SK-N-SH (cell line): ENCODE data around the gene C1QBP. TPM values are rescaled to one million over a fixed set of nuclear protein-coding genes. Genes with fewer than 3 reads are reported as not detected.

Experiments used
- CTCF ChIA-PET: fragments of 300-600, 350-600 bp; formaldehyde crosslinking; extraction: SDS; loops from one replicate; lab custom pipeline; 2021; lab: Yijun Ruan, JAX
- POLR2A ChIA-PET: fragments of 350-600 bp; sonication (Branson Sonifier 250); formaldehyde crosslinking; extraction: SDS; loops from one replicate; lab custom pipeline; 2020; ENCODE audit warnings: antibody characterized with exemption, inconsistent platforms; lab: Yijun Ruan, JAX
- DNase-seq: peaks from one replicate; pipeline ENCODE4 v3.0.0; 2012
- H2AFZ ChIP-seq: fragments of 200-600 bp; sonication (generic); 2 replicates; pipeline ENCODE4 v1.8.1; 2016; ENCODE audit warnings: antibody characterized with exemption, mild to moderate bottlenecking, low read depth
- H3F3A ChIP-seq: fragments of 200-600 bp; sonication (generic); replicated peaks from 2 replicates; pipeline ENCODE3; 2016; ENCODE audit warnings: antibody characterized with exemption, mild to moderate bottlenecking; ENCODE audit not compliant: insufficient read depth
- H3K27ac ChIP-seq, 2 experiments: fragments of 200-500 bp in 1 of 2; fragments of 200-600 bp in 1 of 2; sonication (Bioruptor generic) in 1 of 2; sonication (generic), shearing (Covaris generic) in 1 of 2; 2 replicates each; pipeline versions ENCODE4 v1.5.1 to v1.6.1; 2014 to 2016; ENCODE audit warnings: low read depth in 2 of 2, inconsistent platforms in 1 of 2, low read length in 1 of 2, mild to moderate bottlenecking in 1 of 2, mixed read lengths in 1 of 2
- H3K27me3 ChIP-seq: fragments of 200-600 bp; sonication (generic), shearing (Covaris generic); 2 replicates; pipeline ENCODE4 v1.6.1; 2016; ENCODE audit warnings: mixed run types; ENCODE audit not compliant: insufficient read depth
- H3K36me3 ChIP-seq, 2 experiments: fragments of 200-500 bp in 1 of 2; fragments of 200-600 bp in 1 of 2; sonication (Bioruptor generic) in 1 of 2; sonication (generic) in 1 of 2; replicated peaks in 1 of 2; 2 replicates each; pipeline versions ENCODE3 to v1.5.1; 2014 to 2016; ENCODE audit warnings: low read length in 1 of 2, mild to moderate bottlenecking in 1 of 2; ENCODE audit not compliant: insufficient read depth in 2 of 2, control insufficient read depth in 1 of 2
- H3K4me1 ChIP-seq, 2 experiments: fragments of 200-500 bp in 1 of 2; fragments of 200-600 bp in 1 of 2; sonication (Bioruptor generic) in 1 of 2; sonication (generic), shearing (Covaris generic) in 1 of 2; 2 replicates each; pipeline versions ENCODE4 v1.5.1 to v1.6.1; 2014 to 2016; ENCODE audit warnings: low read depth in 1 of 2, low read length in 1 of 2, mixed run types in 1 of 2; ENCODE audit not compliant: insufficient read depth in 2 of 2, control insufficient read depth in 1 of 2
- H3K4me2 ChIP-seq: fragments of 200-600 bp; sonication (generic), shearing (Covaris generic); 2 replicates; pipeline ENCODE4 v1.6.1; 2017; ENCODE audit warnings: mixed run types
- H3K4me3 ChIP-seq, 2 experiments: fragments of 200-500 bp in 1 of 2; fragments of 200-600 bp in 1 of 2; sonication (Bioruptor generic) in 1 of 2; sonication (generic), shearing (Covaris generic) in 1 of 2; 2 replicates each; pipeline versions ENCODE4 v1.5.1 to v1.8.1; 2014 to 2016; ENCODE audit warnings: low read depth in 2 of 2, inconsistent platforms in 1 of 2, low read length in 1 of 2, mild to moderate bottlenecking in 1 of 2, mixed read lengths in 1 of 2, moderate library complexity in 1 of 2
- H3K79me2 ChIP-seq: fragments of 200-600 bp; sonication (generic); 2 replicates; pipeline ENCODE4 v1.8.1; 2017; ENCODE audit warnings: mild to moderate bottlenecking; ENCODE audit not compliant: insufficient read depth
- H3K9ac ChIP-seq: fragments of 200-600 bp; sonication (generic); 2 replicates; pipeline ENCODE4 v1.6.1; 2017; ENCODE audit warnings: mixed run types
- H3K9me2 ChIP-seq: fragments of 200-600 bp; sonication (generic); 2 replicates; pipeline ENCODE4 v1.6.1; 2017; ENCODE audit warnings: mixed run types
- H3K9me3 ChIP-seq: fragments of 200-600 bp; sonication (generic); 2 replicates; pipeline ENCODE4 v1.6.1; 2017; ENCODE audit warnings: mixed run types, mild to moderate bottlenecking, moderate library complexity
- H4K20me1 ChIP-seq: fragments of 200-600 bp; sonication (generic); 2 replicates; pipeline ENCODE4 v1.6.1; 2017; ENCODE audit warnings: mild to moderate bottlenecking, mixed run types; ENCODE audit not compliant: insufficient read depth
- ELF1 ChIP-seq: IDR thresholded peaks from 2 replicates; pipeline ENCODE4 v1.4.0; 2012
- EZH2phosphoT487 ChIP-seq: fragments of 200-600 bp; sonication (generic); IDR thresholded peaks from 2 replicates; pipeline ENCODE4 v1.6.1; 2017; ENCODE audit warnings: low read depth, mixed run types, mild to moderate bottlenecking, antibody characterized with exemption, moderate library complexity, borderline replicate concordance
- FOSL2 ChIP-seq: IDR thresholded peaks from 2 replicates; pipeline ENCODE4 v1.4.0; 2012; ENCODE audit warnings: low read depth, mild to moderate bottlenecking, moderate library complexity, borderline replicate concordance
- GATA2 ChIP-seq: sonication (generic); formaldehyde crosslinking; IDR thresholded peaks from 2 replicates; pipeline ENCODE4 v1.5.0; 2020; ENCODE audit warnings: mild to moderate bottlenecking, missing genetic modification reagents
- JUND ChIP-seq: IDR thresholded peaks from 2 replicates; pipeline ENCODE4 v1.4.0; 2012
- MEF2A ChIP-seq: IDR thresholded peaks from 2 replicates; pipeline ENCODE4 v1.4.0; 2012; ENCODE audit warnings: low read depth, borderline replicate concordance
- NRF1 ChIP-seq: IDR thresholded peaks from 2 replicates; pipeline ENCODE4 v1.6.1; 2012; ENCODE audit warnings: low read depth, mild to moderate bottlenecking, low read length
- POLR2AphosphoS5 ChIP-seq: IDR thresholded peaks from 2 replicates; pipeline ENCODE4 v1.6.1; 2012; ENCODE audit warnings: low read depth, low read length
- RCOR1 ChIP-seq: fragments of 150-350 bp; IDR thresholded peaks from 2 replicates; pipeline ENCODE4 v1.6.1; 2017; ENCODE audit warnings: antibody characterized with exemption, low read length
- RFX5 ChIP-seq: IDR thresholded peaks from 2 replicates; pipeline ENCODE4 v1.6.1; 2012; ENCODE audit warnings: mild to moderate bottlenecking, improper control_type of control experiment, low read length
- SIN3A ChIP-seq: IDR thresholded peaks from 2 replicates; pipeline ENCODE4 v1.6.1; 2012; ENCODE audit warnings: low read depth, mild to moderate bottlenecking, low read length, moderate library complexity, borderline replicate concordance
- TAF1 ChIP-seq: IDR thresholded peaks from 2 replicates; pipeline ENCODE4 v1.6.1; 2012; ENCODE audit warnings: low read depth, mild to moderate bottlenecking, low read length, moderate library complexity, borderline replicate concordance
- TCF12 ChIP-seq: IDR thresholded peaks from 2 replicates; pipeline ENCODE4 v1.4.0; 2012
- YY1 ChIP-seq: IDR thresholded peaks from 2 replicates; pipeline ENCODE4 v1.4.0; 2012; ENCODE audit warnings: low read depth, mild to moderate bottlenecking
- WGBS: methylation state at CpG from one replicate; pipeline ENCODE4 v1.1.6; 2017; ENCODE audit warnings: low lambda C conversion rate; 5-methylcytosine and 5-hydroxymethylcytosine counted together
- polyA plus RNA-seq, 3 experiments: library from polyadenylated mRNA; depleted of rRNA; stranded (reverse); fragments of >200 nt; gene quantifications; 2 replicates each; pipeline ENCODE4 v1.2.3, GENCODE V29; 2012
- TF ChIP-seq, protein P1 (sequence below): IDR thresholded peaks from 2 replicates; pipeline ENCODE4 v1.4.0; 2012; ENCODE audit warnings: low read depth, borderline replicate concordance
- TF ChIP-seq, protein P2 (sequence below): fragments of 150-350 bp; IDR thresholded peaks from 2 replicates; pipeline ENCODE4 v1.6.1; 2017; ENCODE audit warnings: antibody characterized with exemption, low read length, low read depth, borderline replicate concordance
- TF ChIP-seq, protein P3 (sequence below): fragments of 150-350 bp; IDR thresholded peaks from 2 replicates; pipeline ENCODE4 v1.6.1; 2016; ENCODE audit warnings: mild to moderate bottlenecking, low read depth, low read length

C1QBP gene
- polyA plus RNA-seq, 1 of the 3 experiments (the other 2 are of a cell fraction), result 269 TPM

DNA sequence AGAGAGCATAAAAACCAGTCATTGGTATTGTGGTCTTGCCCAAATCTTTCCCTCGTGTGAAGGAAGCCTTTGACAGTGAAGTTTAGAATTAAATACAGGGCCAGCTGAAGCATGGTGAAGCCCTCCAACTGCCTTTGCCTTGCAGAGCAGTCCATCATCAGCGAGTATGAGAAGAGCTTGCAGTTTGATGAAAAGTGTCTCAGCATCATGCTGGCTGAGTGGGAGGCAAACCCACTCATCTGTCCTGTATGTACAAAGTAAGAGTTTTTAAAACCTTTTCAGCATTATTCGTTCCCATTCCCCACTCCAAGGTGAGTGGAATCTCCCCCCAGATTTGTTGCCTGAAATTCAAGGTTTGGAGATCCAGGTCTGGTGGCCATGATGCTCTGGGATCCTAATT is 13.1 kb downstream of the C1QBP start:
- TF ChIP-seq, protein P1, sequence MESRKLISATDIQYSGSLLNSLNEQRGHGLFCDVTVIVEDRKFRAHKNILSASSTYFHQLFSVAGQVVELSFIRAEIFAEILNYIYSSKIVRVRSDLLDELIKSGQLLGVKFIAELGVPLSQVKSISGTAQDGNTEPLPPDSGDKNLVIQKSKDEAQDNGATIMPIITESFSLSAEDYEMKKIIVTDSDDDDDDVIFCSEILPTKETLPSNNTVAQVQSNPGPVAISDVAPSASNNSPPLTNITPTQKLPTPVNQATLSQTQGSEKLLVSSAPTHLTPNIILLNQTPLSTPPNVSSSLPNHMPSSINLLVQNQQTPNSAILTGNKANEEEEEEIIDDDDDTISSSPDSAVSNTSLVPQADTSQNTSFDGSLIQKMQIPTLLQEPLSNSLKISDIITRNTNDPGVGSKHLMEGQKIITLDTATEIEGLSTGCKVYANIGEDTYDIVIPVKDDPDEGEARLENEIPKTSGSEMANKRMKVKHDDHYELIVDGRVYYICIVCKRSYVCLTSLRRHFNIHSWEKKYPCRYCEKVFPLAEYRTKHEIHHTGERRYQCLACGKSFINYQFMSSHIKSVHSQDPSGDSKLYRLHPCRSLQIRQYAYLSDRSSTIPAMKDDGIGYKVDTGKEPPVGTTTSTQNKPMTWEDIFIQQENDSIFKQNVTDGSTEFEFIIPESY, result no peak
- TF ChIP-seq YY1, result no peak
- TF ChIP-seq GATA2, result no peak
- TF ChIP-seq MEF2A, result no peak
- TF ChIP-seq, protein P2, sequence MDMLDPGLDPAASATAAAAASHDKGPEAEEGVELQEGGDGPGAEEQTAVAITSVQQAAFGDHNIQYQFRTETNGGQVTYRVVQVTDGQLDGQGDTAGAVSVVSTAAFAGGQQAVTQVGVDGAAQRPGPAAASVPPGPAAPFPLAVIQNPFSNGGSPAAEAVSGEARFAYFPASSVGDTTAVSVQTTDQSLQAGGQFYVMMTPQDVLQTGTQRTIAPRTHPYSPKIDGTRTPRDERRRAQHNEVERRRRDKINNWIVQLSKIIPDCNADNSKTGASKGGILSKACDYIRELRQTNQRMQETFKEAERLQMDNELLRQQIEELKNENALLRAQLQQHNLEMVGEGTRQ, result no peak
- TF ChIP-seq TCF12, result no peak
- TF ChIP-seq TAF1, result no peak
- TF ChIP-seq, protein P3, sequence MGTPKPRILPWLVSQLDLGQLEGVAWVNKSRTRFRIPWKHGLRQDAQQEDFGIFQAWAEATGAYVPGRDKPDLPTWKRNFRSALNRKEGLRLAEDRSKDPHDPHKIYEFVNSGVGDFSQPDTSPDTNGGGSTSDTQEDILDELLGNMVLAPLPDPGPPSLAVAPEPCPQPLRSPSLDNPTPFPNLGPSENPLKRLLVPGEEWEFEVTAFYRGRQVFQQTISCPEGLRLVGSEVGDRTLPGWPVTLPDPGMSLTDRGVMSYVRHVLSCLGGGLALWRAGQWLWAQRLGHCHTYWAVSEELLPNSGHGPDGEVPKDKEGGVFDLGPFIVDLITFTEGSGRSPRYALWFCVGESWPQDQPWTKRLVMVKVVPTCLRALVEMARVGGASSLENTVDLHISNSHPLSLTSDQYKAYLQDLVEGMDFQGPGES, result no peak
- TF ChIP-seq RFX5, result no peak
- no peak for TF ChIP-seq EZH2phosphoT487
- no peak for TF ChIP-seq NRF1
- TF ChIP-seq ELF1, result no peak
- TF ChIP-seq POLR2AphosphoS5, result no peak
- TF ChIP-seq SIN3A, result no peak
- no peak for TF ChIP-seq RCOR1
- TF ChIP-seq JUND, result no peak
- no peak for TF ChIP-seq FOSL2
- POLR2A ChIA-PET, result no interaction called here
- no peaks in the 10 kb centered on the region for H3K27me3 ChIP-seq
- H3K27ac ChIP-seq, result no peak overlapping the region
- WGBS, result 88% methylated on average over 3 of the region's 3 CpGs
- H3K9me2 ChIP-seq, result no peaks in the 10 kb centered on the region
- no peak overlapping the region for H3K4me2 ChIP-seq
- no peak for DNase-seq
- CTCF ChIA-PET, result interaction anchor here (9.4 kb wide), 1 partner anchor 13 kb away, joined by 84 read pairs; the partner anchor contains the start of gene C1QBP
- H3K36me3 ChIP-seq, result peaks cover 75% of the 10 kb centered on the region in 2 experiments
- no peaks in the 10 kb centered on the region for H3F3A ChIP-seq
- H3K9ac ChIP-seq, result no peak overlapping the region
- H3K4me1 ChIP-seq, result peaks cover 5 to 16% of the 10 kb centered on the region in 2 experiments
- H3K4me3 ChIP-seq, result no peak overlapping the region
- no peaks in the 10 kb centered on the region for H3K9me3 ChIP-seq
- no peaks in the 10 kb centered on the region for H4K20me1 ChIP-seq
- peaks cover 30% of the 10 kb centered on the region for H3K79me2 ChIP-seq
- no peak overlapping the region for H2AFZ ChIP-seq
